IgD-negative memory B cell (primary cell): ENCODE measurements around the gene PEX13. TPM values are rescaled to one million over a fixed set of nuclear protein-coding genes. Genes with fewer than 3 reads are reported as not detected.
"Not testable (repeated sequence)": the region's sequence is repeated elsewhere in the genome, so short reads cannot be mapped to it uniquely, and the experiment has no call there.

ENCODE experiments used
- H3K27ac Mint-ChIP-seq, 3 donors: one replicate each; pipeline ENCODE4 v1.8.0; 2020 to 2022; ENCODE audit warnings: mild to moderate bottlenecking in 3 of 3, mixed read lengths in 3 of 3, moderate library complexity in 1 of 3
- H3K27me3 Mint-ChIP-seq: one replicate; pipeline ENCODE4 v1.8.0; 2021; ENCODE audit warnings: mixed read lengths
- H3K36me3 Mint-ChIP-seq: one replicate; pipeline ENCODE4 v1.8.0; 2020; ENCODE audit warnings: mild to moderate bottlenecking, mixed read lengths
- H3K4me1 Mint-ChIP-seq, 3 donors: one replicate each; pipeline ENCODE4 v1.8.0; 2020 to 2022; ENCODE audit warnings: mixed read lengths in 3 of 3, mild to moderate bottlenecking in 1 of 3
- H3K4me3 Mint-ChIP-seq, 4 donors: one replicate each; pipeline ENCODE4 v1.8.0; 2020 to 2022; ENCODE audit warnings: mild to moderate bottlenecking in 4 of 4, mixed read lengths in 4 of 4, moderate library complexity in 3 of 4
- H3K9me3 Mint-ChIP-seq, 3 donors: one replicate each; pipeline ENCODE4 v1.8.0; 2020 to 2021; ENCODE audit warnings: mixed read lengths in 3 of 3, mild to moderate bottlenecking in 1 of 3
- polyA plus RNA-seq: library from polyadenylated mRNA; unstranded; fragments of 300-500 nt; fragmentation: Illumina TruSeq; gene quantifications from one replicate; pipeline ENCODE4 v1.2.3, GENCODE V29; 2021

PEX13 gene
- polyA plus RNA-seq, 1 donor from 2014 or later, result 10.0 TPM

- Mint-ChIP-seq H3K27me3 (no peaks in the 10 kb centered on the region), H3K36me3 (peaks cover 4% of the 10 kb centered on the region), H3K4me1 (peaks cover 25 to 38% (median 25%) of the 10 kb centered on the region in 3 donors), H3K9me3 (no peaks in the 10 kb centered on the region), H3K27ac (peak overlapping the region; percentile 59 to 98 (median 95)), H3K4me3 (peak overlapping the region; percentile 96 to 100 (median 100))
Measured at GRCh38 chr2:61018318-61018755, 817 bp downstream of the PEX13 start.

GRCh38 chr2:61018798-61019197, 1.3 kb downstream of the PEX13 start:
- H3K27me3 Mint-ChIP-seq, result no peaks in the 10 kb centered on the region
- H3K4me1 Mint-ChIP-seq, result peaks cover 25 to 38% (median 30%) of the 10 kb centered on the region in 3 donors
- H3K36me3 Mint-ChIP-seq, result peaks cover 4% of the 10 kb centered on the region
- peak overlapping the region; percentile 59 to 98 (median 95) for H3K27ac Mint-ChIP-seq
- peak overlapping the region; percentile 96 to 100 (median 100) for H3K4me3 Mint-ChIP-seq
- no peaks in the 10 kb centered on the region for H3K9me3 Mint-ChIP-seq

- H3K4me1 Mint-ChIP-seq, result peaks cover 25 to 37% (median 32%) of the 10 kb centered on the region in 3 donors
- no peaks in the 10 kb centered on the region for H3K9me3 Mint-ChIP-seq
- H3K4me3 Mint-ChIP-seq, result peak overlapping the region in 1 of 4 donors; percentile 58
- H3K36me3 Mint-ChIP-seq, result peaks cover 5% of the 10 kb centered on the region
- no peak overlapping the region for H3K27ac Mint-ChIP-seq
- H3K27me3 Mint-ChIP-seq, result no peaks in the 10 kb centered on the region
Measured at GRCh38 chr2:61021228-61021660, 3.7 kb downstream of the PEX13 start.

- Mint-ChIP-seq H3K4me1 (peaks cover 21 to 36% (median 28%) of the 10 kb centered on the region in 3 donors), H3K9me3 (no peaks in the 10 kb centered on the region), H3K4me3 (peak overlapping the region in 1 of 4 donors; percentile 7), H3K27ac (no peak overlapping the region), H3K27me3 (no peaks in the 10 kb centered on the region), H3K36me3 (peaks cover 10% of the 10 kb centered on the region)
Measured at GRCh38 chr2:61023670-61024069, 6.2 kb downstream of the PEX13 start.

- Mint-ChIP-seq H3K4me1 (peaks cover 3 to 13% (median 12%) of the 10 kb centered on the region in 3 donors), H3K4me3 (no peak overlapping the region), H3K36me3 (peaks cover 17% of the 10 kb centered on the region), H3K27me3 (no peaks in the 10 kb centered on the region), H3K27ac (no peak overlapping the region), H3K9me3 (no peaks in the 10 kb centered on the region)
Measured at GRCh38 chr2:61029533-61029932, 12.0 kb downstream of the PEX13 start.

GRCh38 chr2:61034592-61034991, 17.1 kb downstream of the PEX13 start:
- not testable (repeated sequence) for H3K4me3 Mint-ChIP-seq, H3K9me3 Mint-ChIP-seq, H3K27me3 Mint-ChIP-seq, H3K4me1 Mint-ChIP-seq, H3K27ac Mint-ChIP-seq
- peaks cover 22% of the 10 kb centered on the region for H3K36me3 Mint-ChIP-seq

GRCh38 chr2:61036643-61037042, 19.1 kb downstream of the PEX13 start:
- not testable (repeated sequence) for H3K4me3 Mint-ChIP-seq, H3K27ac Mint-ChIP-seq, H3K27me3 Mint-ChIP-seq, H3K9me3 Mint-ChIP-seq
- H3K4me1 Mint-ChIP-seq, result peaks cover 7 to 15% (median 11%) of the 10 kb centered on the region in 3 donors
- H3K36me3 Mint-ChIP-seq, result peaks cover 26% of the 10 kb centered on the region

GRCh38 chr2:61042807-61043206, 25.3 kb downstream of the PEX13 start:
- Mint-ChIP-seq H3K27me3 (no peaks in the 10 kb centered on the region), H3K27ac (no peak overlapping the region), H3K9me3 (no peaks in the 10 kb centered on the region), H3K4me1 (peaks cover 19 to 26% (median 19%) of the 10 kb centered on the region in 3 donors), H3K36me3 (peaks cover 16% of the 10 kb centered on the region), H3K4me3 (no peak overlapping the region)

- peak overlapping the region in 2 of 4 donors; percentile 43 to 59 for H3K4me3 Mint-ChIP-seq
Measured at GRCh38 chr2:61044636-61045035, 27.1 kb downstream of the PEX13 start.

GRCh38 chr2:61045226-61045625, 27.7 kb downstream of the PEX13 start:
- Mint-ChIP-seq H3K9me3 (no peaks in the 10 kb centered on the region), H3K4me3 (no peak overlapping the region), H3K4me1 (peaks cover 19 to 21% (median 19%) of the 10 kb centered on the region in 3 donors), H3K27me3 (no peaks in the 10 kb centered on the region), H3K36me3 (peaks cover 15% of the 10 kb centered on the region), H3K27ac (no peak overlapping the region)

More at GRCh38 chr2:61044636-61045035, 27.1 kb downstream of the PEX13 start:
- H3K27me3 Mint-ChIP-seq, result no peaks in the 10 kb centered on the region
- no peak overlapping the region for H3K27ac Mint-ChIP-seq
- H3K4me1 Mint-ChIP-seq, result peaks cover 19 to 22% (median 19%) of the 10 kb centered on the region in 3 donors
- H3K36me3 Mint-ChIP-seq, result peaks cover 15% of the 10 kb centered on the region
- no peaks in the 10 kb centered on the region for H3K9me3 Mint-ChIP-seq

- Mint-ChIP-seq H3K4me1 (peaks cover 19 to 21% (median 19%) of the 10 kb centered on the region in 3 donors), H3K27ac (no peak overlapping the region), H3K4me3 (no peak overlapping the region), H3K9me3 (no peaks in the 10 kb centered on the region), H3K27me3 (no peaks in the 10 kb centered on the region), H3K36me3 (peaks cover 15% of the 10 kb centered on the region)
Measured at GRCh38 chr2:61045999-61046398, 28.5 kb downstream of the PEX13 start.

GRCh38 chr2:61055557-61055956, 38.0 kb downstream of the PEX13 start:
- H3K4me3 Mint-ChIP-seq, result no peak overlapping the region
- H3K27me3 Mint-ChIP-seq, result no peaks in the 10 kb centered on the region
- H3K9me3 Mint-ChIP-seq, result no peaks in the 10 kb centered on the region
- H3K36me3 Mint-ChIP-seq, result peaks cover 3% of the 10 kb centered on the region
- H3K4me1 Mint-ChIP-seq, result no peaks in the 10 kb centered on the region
- no peak overlapping the region for H3K27ac Mint-ChIP-seq

- Mint-ChIP-seq H3K27ac (no peak overlapping the region), H3K27me3 (no peaks in the 10 kb centered on the region), H3K4me1 (peaks cover 0 to 1% (median 0%) of the 10 kb centered on the region in 3 donors), H3K9me3 (no peaks in the 10 kb centered on the region), H3K36me3 (peaks cover 3% of the 10 kb centered on the region), H3K4me3 (no peak overlapping the region)
Measured at GRCh38 chr2:61057562-61057961, 40.0 kb downstream of the PEX13 start.

GRCh38 chr2:61059382-61059781, 41.9 kb downstream of the PEX13 start:
- peaks cover 0 to 1% (median 0%) of the 10 kb centered on the region in 3 donors for H3K4me1 Mint-ChIP-seq
- H3K9me3 Mint-ChIP-seq, result no peaks in the 10 kb centered on the region
- H3K27ac Mint-ChIP-seq, result no peak overlapping the region

GRCh38 chr2:61065714-61066709, 48.5 kb downstream of the PEX13 start, which contains the start of gene SANBR:
Gene SANBR, plus strand, starts transcription at chr2:61065871. Its CDS starts 4,480 bp downstream, at chr2:61070351.
- peaks cover 1 to 10% (median 5%) of the 10 kb centered on the region in 3 donors for H3K4me1 Mint-ChIP-seq
- H3K27me3 Mint-ChIP-seq, result no peaks in the 10 kb centered on the region
- peak within 1 kb of the TSS; percentile 74 to 95 (median 80) for H3K27ac Mint-ChIP-seq
- no peaks in the 10 kb centered on the region for H3K9me3 Mint-ChIP-seq
- peak within 1 kb of the TSS; percentile 90 to 96 (median 95) for H3K4me3 Mint-ChIP-seq
- H3K36me3 Mint-ChIP-seq, result no peaks in the 10 kb centered on the region

More at GRCh38 chr2:61059382-61059781, 41.9 kb downstream of the PEX13 start:
- H3K36me3 Mint-ChIP-seq, result peaks cover 3% of the 10 kb centered on the region
- no peaks in the 10 kb centered on the region for H3K27me3 Mint-ChIP-seq
- no peak overlapping the region for H3K4me3 Mint-ChIP-seq
